GM12865 (cell line): ENCODE data around the gene ABCA7.

Experiments
- DNase-seq: peaks from one replicate; pipeline ENCODE4 v3.0.0; 2010; ENCODE audit warnings: low read depth
- H3K4me3 ChIP-seq: 2 replicates; pipeline ENCODE4 v1.5.1; 2011; ENCODE audit warnings: mild to moderate bottlenecking, low read depth, low read length, control low read depth
- TF ChIP-seq, protein P1 (sequence below): IDR thresholded peaks from 2 replicates; pipeline ENCODE4 v1.5.1; 2011; ENCODE audit warnings: low read length, control low read depth, low read depth, inconsistent platforms; ENCODE audit not compliant: insufficient read depth; ENCODE audit errors: missing control alignments

Gene ABCA7

DNA sequence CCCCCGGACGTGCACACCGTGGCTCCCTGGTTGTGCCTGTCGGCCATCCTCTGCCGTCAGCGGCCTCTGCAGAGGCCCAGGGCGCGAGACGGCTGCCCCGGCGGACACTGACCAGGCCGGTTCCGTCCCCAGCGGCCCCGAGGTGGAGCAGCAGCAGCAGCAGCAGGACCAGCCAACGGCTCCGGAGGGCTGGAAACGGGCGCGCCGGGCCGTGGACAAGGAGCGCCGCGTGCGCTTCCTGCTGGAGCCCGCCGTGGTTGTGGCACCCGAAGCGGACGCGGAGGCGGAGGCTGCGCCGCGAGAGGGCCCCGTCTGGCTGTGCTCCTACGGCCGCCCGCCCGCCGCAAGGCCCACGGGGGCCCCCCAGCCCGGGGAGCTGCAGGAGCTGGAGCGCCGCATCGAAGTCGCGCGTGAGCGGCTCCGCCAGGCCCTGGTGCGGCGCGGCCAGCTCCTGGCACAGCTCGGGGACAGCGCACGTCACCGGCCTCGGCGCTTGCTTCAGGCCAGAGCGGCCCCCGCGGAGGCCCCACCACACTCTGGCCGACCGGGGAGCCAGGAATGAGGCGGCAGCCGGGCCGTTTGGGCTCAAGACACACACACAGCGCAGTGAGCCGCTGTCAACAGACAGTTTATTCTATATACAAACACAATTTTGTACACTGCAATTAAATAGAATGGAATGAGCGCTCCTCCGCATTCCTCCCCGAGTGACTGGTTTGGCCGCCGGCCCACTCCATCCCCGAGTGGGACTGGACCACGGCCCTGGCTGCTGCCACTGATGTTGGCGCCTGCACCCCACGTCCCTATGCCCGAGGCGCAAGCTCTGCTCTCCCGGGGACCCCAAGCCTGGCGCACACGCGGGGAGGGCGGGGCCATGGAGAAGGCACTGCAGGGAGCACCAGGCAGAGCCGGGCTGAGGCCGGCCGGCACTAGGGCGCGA lies 30.6 kb upstream of the ABCA7 start:
- TF ChIP-seq, protein P1, sequence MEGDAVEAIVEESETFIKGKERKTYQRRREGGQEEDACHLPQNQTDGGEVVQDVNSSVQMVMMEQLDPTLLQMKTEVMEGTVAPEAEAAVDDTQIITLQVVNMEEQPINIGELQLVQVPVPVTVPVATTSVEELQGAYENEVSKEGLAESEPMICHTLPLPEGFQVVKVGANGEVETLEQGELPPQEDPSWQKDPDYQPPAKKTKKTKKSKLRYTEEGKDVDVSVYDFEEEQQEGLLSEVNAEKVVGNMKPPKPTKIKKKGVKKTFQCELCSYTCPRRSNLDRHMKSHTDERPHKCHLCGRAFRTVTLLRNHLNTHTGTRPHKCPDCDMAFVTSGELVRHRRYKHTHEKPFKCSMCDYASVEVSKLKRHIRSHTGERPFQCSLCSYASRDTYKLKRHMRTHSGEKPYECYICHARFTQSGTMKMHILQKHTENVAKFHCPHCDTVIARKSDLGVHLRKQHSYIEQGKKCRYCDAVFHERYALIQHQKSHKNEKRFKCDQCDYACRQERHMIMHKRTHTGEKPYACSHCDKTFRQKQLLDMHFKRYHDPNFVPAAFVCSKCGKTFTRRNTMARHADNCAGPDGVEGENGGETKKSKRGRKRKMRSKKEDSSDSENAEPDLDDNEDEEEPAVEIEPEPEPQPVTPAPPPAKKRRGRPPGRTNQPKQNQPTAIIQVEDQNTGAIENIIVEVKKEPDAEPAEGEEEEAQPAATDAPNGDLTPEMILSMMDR = no peak
- H3K4me3 ChIP-seq = no peak overlapping the region
- DNase-seq = no peak

GRCh38 chr19:1009981-1010538 lies 29.8 kb upstream of the ABCA7 start:
- H3K4me3 ChIP-seq = no peak overlapping the region
- TF ChIP-seq, protein P1 = no peak
- no peak for DNase-seq

GRCh38 chr19:1010586-1011510 lies 29.1 kb upstream of the ABCA7 start:
- DNase-seq = no peak
- H3K4me3 ChIP-seq = no peak overlapping the region
- TF ChIP-seq, protein P1 = no peak

DNA sequence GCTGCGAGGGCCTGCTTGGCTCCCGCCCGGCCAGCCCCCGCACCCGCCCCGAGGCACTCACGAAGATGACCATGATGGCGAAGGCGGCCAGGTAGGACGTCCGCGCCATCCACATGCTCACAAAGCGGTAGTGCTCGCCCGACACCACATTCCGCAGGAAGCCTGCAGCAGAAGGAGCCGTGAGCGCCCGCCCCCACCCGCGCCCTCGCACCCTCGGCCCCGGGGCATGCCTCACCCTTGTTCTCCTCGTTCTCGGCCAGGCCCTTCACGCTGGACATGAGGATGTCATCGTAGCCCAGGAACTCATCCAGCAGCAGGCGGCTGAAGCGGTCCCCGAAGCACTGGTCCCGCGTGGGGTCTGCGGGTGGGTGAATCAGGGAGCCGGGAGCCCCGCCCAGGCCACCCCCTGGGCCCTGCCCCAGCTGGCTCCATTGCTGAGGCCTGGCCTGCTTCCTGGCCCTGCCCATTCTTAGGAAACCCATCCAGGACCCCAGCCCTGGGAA lies 28.0 kb upstream of the ABCA7 start:
- TF ChIP-seq, protein P1 = no peak
- no peak for DNase-seq
- no peak overlapping the region for H3K4me3 ChIP-seq

DNA sequence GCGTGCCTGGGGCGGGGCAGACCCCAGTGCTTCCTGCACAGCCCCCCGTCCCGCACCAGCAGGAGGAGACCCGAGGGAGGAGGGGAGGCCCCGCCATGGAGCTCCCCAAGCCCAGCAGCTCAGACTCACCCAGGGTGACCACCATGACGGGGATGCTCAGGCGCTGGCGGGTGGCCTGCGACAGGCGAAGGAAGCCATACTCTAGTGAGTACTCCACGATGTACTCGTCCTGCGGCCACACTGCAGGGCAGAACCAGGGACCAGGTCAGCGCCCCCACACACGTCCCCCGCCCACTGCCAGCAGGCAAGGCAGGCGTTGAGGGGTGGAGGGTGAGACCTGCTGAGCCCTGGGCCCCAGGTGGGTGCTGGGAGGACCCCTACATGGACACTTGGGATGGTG lies 27.6 kb upstream of the ABCA7 start:
- TF ChIP-seq, protein P1 = no peak
- no peak for DNase-seq
- no peak overlapping the region for H3K4me3 ChIP-seq

GRCh38 chr19:1013218-1013617 lies 26.7 kb upstream of the ABCA7 start:
- TF ChIP-seq, protein P1 = no peak
- DNase-seq = no peak
- no peak overlapping the region for H3K4me3 ChIP-seq
